LNCAP (cell line): Measurements from ENCODE around the gene BRMS1L.
A peak's percentile ranks its signal among the peaks of the same experiment; 100 is the strongest.

ENCODE experiments used
- CTCF ChIP-seq: fragments of 450-650 bp; IDR thresholded peaks from 2 replicates; pipeline ENCODE4 v1.5.1; 2017; ENCODE audit warnings: mild to moderate bottlenecking

Gene BRMS1L

DNA sequence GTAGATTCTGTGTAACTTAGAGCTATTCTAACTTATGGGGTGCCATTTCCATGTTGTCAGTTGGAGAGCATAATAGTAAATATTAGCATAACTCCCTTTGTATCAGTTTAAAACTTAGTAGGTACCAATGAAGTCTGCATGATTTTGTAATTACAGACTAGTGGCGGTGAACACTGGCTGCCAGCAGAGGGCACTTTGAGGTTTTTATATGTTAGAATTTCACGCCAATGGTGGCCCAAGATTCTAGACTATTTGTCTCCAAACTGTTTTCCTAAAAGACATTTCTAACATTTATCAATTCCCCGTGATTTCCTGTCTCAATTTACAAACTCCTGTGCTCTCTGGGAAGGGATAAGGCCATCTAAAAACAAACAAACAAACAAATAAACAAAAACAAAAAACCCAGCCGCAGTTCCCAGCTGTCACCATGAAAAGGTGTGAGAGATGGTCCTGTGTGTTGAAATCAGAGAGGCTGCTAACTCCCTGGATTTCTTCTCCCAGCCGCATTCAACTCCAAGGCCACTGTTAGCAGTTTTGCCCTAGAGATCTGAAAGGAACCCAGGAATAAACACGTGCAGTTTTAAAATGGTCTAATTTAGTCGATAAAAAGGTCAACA, 57.6 kb downstream of the BRMS1L start:
- peak; percentile 94 for TF ChIP-seq CTCF

DNA sequence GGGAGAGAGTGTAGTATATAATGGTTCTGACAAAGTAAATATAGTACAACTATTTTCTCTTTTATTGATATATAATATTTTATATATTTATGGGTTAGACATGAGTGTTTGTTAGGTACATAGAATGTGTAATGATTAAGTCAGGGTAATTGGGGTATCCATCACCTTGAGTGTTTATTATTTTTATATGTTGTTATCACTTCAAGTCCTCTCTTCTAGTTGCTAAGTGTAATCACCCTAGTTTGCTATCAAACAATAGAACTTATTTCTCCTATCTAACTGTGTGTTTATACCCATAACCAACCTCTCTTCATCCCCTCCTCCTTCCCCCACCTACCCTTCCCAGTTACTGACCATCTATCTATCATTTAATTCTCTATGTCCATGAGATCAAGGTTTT, 64.2 kb downstream of the BRMS1L start:
- no peak for TF ChIP-seq CTCF

DNA sequence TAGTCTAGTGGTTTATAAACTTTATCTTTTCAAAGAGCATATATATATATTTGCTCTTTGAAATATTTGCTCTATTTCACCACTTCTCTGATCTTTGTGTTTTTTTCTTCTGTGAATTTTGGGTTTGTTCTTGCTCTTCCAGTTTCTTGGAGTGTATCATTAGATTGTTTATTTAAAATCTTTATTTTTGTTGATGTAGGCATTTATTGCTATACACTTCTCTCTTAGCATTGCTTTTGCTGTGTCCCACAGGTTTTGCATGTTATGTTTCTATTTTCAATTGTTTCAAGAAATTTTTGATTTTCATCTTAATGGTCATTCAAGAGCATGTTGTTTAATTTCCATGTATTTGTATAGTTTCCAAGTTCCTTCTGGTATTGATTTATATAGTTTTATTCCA, 69.1 kb downstream of the BRMS1L start:
- TF ChIP-seq CTCF, result no peak

DNA sequence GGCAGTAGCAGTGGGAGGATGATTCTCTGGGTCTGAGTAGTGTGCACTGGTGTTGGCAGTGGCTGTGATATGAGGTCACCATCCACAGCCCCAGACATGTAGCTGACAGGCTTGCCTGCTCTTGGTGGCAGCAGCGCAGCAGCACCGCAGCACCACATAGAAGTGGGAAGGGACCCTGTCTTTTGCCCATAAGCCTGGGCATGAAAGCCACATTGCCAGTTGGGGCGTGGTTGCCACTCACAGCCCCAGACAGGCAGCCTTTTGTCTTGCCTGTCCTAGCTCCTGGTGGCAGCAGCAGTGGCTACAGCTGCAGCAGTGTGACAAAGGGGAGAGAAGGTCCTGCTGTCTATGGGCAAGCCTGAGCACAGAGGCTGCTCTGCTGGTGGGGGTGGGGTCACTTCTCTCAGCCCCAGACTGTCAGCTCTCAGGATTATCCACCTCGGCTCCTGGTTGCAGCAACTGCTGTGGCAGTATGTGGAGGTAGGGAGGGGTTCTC, 71.5 kb downstream of the BRMS1L start:
- TF ChIP-seq CTCF, result no peak

DNA sequence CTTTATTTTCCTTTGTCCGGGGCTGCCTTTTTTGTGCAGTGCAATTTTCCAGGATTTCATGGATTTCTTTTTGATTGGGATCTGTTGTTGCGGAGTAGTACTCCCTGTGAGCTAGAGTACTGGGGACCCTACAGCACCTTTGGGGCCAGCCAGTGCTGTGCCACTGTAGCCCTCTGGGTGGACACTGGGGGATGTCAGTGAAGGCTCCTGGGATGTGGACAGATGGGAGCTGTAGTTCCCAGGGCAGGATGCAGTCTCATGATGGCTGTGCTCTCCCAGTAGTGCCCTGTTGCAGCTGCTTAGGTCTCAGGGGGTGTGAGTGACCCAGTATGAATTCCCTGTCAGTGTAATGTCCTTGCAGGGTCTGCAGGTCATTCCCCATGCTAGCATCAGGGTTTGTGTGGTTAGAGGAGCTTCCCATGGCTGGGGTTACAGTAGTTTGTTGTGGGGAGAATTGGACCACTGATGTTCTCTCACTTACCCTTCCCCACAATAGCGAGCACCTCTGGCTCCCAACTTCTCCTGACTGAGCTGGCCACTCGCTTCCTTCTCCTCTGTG, 72.2 kb downstream of the BRMS1L start:
- TF ChIP-seq CTCF, result no peak

- TF ChIP-seq CTCF, result no peak
Observed at GRCh38 chr14:35900741-35901140, 74.6 kb downstream of the BRMS1L start.

- TF ChIP-seq CTCF, result no peak
Observed at GRCh38 chr14:35909665-35910064, 83.5 kb downstream of the BRMS1L start.

- no peak for TF ChIP-seq CTCF
Observed at GRCh38 chr14:35910191-35910590, 84.1 kb downstream of the BRMS1L start.
